Activated T-cell treated with anti-CD3 and anti-CD28 coated beads, Interleukin-2, amount 50 U/mL, for 72 hours (primary cell): ENCODE results near the gene PPP1R13B. TPM values are rescaled to one million over a fixed set of nuclear protein-coding genes. Genes with fewer than 3 reads are reported as not detected.

Experiments used
- ATAC-seq, 2 donors: fragments of 150-1000 bp; cut with Tn5 transposase; replicated peaks in 1 of 2; 2 replicates each; pipeline ENCODE4 v1.10.0; 2021; ENCODE audit warnings: moderate library complexity in 2 of 2, mild to moderate bottlenecking in 1 of 2
- DNase-seq, 2 donors: peaks; one replicate each; pipeline ENCODE4 v3.0.0; 2021 to 2022; ENCODE audit warnings: mixed read lengths in 1 of 2
- H3K27ac Mint-ChIP-seq: one replicate; pipeline ENCODE4 v1.8.0; 2022; ENCODE audit warnings: mild to moderate bottlenecking, moderate library complexity, mixed read lengths
- H3K27me3 Mint-ChIP-seq: one replicate; pipeline ENCODE4 v1.8.0; 2022; ENCODE audit warnings: low read depth, mixed read lengths
- H3K36me3 Mint-ChIP-seq, 2 donors: one replicate each; pipeline ENCODE4 v1.8.0; 2022; ENCODE audit warnings: mixed read lengths in 2 of 2, mild to moderate bottlenecking in 1 of 2; ENCODE audit not compliant: insufficient read depth in 2 of 2
- H3K4me1 Mint-ChIP-seq: one replicate; pipeline ENCODE4 v1.8.0; 2022; ENCODE audit warnings: low read depth, mixed read lengths
- H3K4me3 Mint-ChIP-seq, 2 donors: one replicate each; pipeline ENCODE4 v1.8.0; 2022; ENCODE audit warnings: mild to moderate bottlenecking in 2 of 2, mixed read lengths in 2 of 2, moderate library complexity in 2 of 2
- H3K9me3 Mint-ChIP-seq, 2 donors: one replicate each; pipeline ENCODE4 v1.8.0; 2022; ENCODE audit warnings: mixed read lengths in 2 of 2
- total RNA-seq, 2 donors: library from RNA; stranded (reverse); gene quantifications; one replicate each; pipeline ENCODE4 v1.2.3, GENCODE V29; 2022

The PPP1R13B gene
- total RNA-seq, 2 donors from 2014 or later = 13.8 to 15.4 TPM

DNA sequence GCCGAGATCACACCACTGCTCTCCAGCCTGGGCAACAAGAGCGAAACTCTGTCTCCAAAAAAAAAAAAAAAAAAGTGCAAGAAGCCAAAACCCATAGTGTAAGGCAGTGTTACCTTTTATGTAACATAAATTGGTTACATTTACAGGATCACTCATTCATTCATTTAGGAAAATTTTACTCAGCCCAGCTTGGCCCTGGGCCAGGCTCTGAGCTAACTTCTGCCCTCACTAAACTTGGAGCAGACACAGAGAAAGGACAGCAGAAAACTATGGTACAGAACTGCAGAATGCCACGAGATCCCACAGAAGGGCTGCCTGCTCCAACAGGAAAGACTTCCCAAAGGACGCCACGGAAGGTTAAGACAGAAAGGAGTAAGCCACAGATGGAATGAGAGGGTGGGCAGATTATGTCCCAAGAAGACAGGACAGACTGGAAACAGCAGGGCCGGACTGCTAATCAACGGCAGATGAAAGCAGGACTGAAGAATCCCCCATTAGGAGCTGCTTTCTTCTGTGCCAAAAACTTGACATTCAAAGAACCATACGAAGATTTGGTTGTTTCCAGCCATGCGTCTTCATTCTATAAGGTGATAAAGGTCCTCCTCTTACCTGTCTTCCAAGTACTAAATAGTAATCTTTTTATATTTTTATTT, 18.9 kb downstream of the PPP1R13B start:
- no peak overlapping the region for H3K27ac Mint-ChIP-seq
- ATAC-seq = peak in 1 of 2 donors; percentile 32
- DNase-seq = peak; percentile 3 to 18

DNA sequence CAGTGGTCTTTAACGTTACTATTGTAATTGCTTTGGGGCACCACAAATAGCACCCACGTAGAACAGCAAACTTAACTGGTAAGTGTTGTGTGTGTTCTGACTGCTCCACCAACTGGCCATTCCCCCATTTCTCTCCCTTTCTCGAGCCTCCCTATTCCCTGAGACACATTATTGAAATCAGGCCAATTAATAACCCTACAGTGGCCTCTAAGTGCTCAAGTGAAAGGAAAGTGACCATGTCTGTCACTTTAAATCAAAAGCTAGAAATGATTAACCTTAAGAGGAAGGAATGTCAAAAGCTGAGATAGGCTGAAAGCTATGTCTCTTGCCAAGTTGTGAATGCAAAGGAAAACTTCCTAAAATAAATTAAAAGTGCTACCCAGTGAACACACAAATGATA, 22.3 kb downstream of the PPP1R13B start:
- Mint-ChIP-seq H3K4me3 (no peak overlapping the region), H3K9me3 (no peaks in the 10 kb centered on the region), H3K4me1 (peaks cover 17% of the 10 kb centered on the region)

More for the DNA sequence above, 18.9 kb downstream of the PPP1R13B start:
- Mint-ChIP-seq H3K9me3 (no peaks in the 10 kb centered on the region), H3K4me1 (peaks cover 10% of the 10 kb centered on the region), H3K36me3 (no peaks in the 10 kb centered on the region), H3K27me3 (no peaks in the 10 kb centered on the region), H3K4me3 (no peak overlapping the region)

DNA sequence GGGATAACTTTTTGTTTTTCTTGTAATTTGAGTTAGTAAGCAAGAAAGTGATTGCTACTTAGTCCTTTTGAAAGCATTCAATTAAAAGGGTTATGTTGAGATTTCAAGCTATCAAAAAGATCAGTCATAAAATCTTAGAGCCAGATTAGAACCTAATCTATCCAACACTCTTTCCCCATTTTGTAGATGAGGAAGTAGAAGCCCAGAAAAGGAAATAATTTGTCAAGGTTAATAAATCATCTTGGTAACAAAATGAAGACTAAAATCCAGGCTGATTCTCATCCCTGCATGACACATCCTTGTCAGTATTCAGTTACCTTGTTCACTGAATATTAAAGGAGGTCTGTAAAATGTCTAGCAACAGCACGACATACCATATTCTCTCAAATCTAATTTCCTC, 26.5 kb downstream of the PPP1R13B start:
- no peak overlapping the region for H3K27ac Mint-ChIP-seq
- H3K9me3 Mint-ChIP-seq = no peaks in the 10 kb centered on the region
- H3K4me3 Mint-ChIP-seq = no peak overlapping the region
- peaks cover 26% of the 10 kb centered on the region for H3K4me1 Mint-ChIP-seq
- DNase-seq (no peak), ATAC-seq (no peak)
- H3K27me3 Mint-ChIP-seq = no peaks in the 10 kb centered on the region
- H3K36me3 Mint-ChIP-seq = no peaks in the 10 kb centered on the region

More for the DNA sequence above, 22.3 kb downstream of the PPP1R13B start:
- H3K36me3 Mint-ChIP-seq = no peaks in the 10 kb centered on the region
- no peak overlapping the region for H3K27ac Mint-ChIP-seq
- ATAC-seq = no peak
- no peak for DNase-seq
- no peaks in the 10 kb centered on the region for H3K27me3 Mint-ChIP-seq

DNA sequence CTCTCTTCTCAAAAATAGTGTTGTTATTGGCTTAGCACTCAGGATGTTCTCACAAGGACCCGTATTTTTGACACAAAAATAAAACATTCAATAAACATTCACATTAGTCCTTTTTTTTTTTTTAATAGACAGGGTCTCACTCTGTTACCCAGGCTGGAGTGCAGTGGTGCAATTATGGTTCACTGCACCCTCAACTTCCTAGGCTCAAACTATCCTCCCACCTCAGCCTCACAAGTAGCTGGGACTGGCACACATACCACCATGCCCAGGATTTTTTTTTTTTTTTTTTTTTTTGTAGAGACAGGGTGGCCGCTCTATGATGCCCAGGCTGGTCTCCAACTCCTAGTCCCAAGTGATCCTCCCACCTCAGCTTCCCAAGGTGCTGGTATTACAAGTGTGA, 27.0 kb downstream of the PPP1R13B start:
- no peak for ATAC-seq
- H3K4me1 Mint-ChIP-seq = peaks cover 26% of the 10 kb centered on the region
- peak overlapping the region; percentile 89 for H3K27ac Mint-ChIP-seq
- peak overlapping the region; percentile 59 to 69 for H3K4me3 Mint-ChIP-seq
- H3K27me3 Mint-ChIP-seq = no peaks in the 10 kb centered on the region
- no peaks in the 10 kb centered on the region for H3K36me3 Mint-ChIP-seq
- no peak for DNase-seq
- no peaks in the 10 kb centered on the region for H3K9me3 Mint-ChIP-seq

DNA sequence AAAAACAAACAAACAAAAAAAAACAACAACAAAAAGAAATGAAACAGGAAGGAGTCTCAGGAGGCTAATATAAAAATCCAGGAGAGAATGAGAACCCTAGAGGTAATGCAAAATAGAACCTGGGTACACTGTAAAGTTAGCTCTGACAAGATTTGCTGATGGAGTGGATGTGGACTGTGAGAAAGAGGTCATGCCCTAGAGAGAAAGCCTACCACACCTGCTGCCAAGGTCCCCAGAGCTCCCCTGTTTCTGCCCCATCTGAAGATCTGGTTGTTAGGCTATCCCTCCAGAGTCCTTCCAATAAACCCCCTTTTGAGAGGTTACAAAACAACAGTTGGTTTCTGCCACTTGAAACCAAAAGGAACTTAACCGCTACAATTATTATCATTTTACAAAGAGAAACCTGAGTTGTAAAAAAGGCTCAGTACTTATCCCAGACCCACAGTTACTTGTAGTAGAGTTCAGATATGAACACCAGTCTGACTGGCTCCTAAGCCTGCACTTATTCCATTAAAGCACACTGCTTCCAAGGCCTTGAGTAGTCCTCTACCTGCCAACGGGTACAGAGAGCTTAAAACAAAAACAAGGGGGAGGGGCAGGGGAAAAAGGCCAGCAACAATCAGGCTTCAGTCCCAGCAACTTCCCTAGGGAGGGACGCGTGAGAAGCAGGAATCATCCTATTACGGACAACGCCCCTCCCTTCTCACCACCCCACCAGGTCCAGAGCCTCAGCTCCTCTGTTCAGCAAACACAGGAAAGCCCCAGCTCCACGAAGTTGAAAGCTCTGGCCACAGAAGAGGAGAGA, 27.7 kb downstream of the PPP1R13B start:
- peak in 1 of 2 donors; percentile 35 for ATAC-seq

DNA sequence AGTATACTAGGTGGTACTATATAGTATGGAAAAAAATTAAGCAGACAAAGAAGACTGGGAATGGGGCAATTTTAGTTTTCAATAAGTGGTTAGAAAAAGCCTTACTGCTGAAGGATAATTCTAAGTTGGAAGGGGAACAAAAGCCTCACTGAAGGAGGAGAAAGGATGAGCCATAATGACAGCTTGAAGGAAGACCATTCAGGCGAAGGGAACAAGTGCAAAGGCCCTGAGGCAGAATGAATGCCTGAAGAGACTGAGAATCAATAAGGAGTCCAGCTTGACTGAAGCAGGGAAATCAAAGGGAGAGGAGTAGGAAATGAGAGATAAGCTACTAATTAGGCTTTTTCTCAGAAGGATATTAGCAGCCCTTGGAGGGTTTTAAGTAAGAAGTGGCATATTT, 28.5 kb downstream of the PPP1R13B start:
- DNase-seq (no peak), ATAC-seq (no peak)
- Mint-ChIP-seq H3K4me3 (no peak overlapping the region), H3K27me3 (no peaks in the 10 kb centered on the region), H3K9me3 (no peaks in the 10 kb centered on the region), H3K4me1 (peaks cover 26% of the 10 kb centered on the region), H3K27ac (peak overlapping the region; percentile 39), H3K36me3 (no peaks in the 10 kb centered on the region)

More for the DNA sequence above, 27.7 kb downstream of the PPP1R13B start:
- Mint-ChIP-seq H3K4me1 (peaks cover 26% of the 10 kb centered on the region), H3K9me3 (no peaks in the 10 kb centered on the region), H3K4me3 (peak overlapping the region; percentile 59 to 69), H3K27ac (peak overlapping the region; percentile 89), H3K36me3 (no peaks in the 10 kb centered on the region), H3K27me3 (no peaks in the 10 kb centered on the region)
- no peak for DNase-seq

DNA sequence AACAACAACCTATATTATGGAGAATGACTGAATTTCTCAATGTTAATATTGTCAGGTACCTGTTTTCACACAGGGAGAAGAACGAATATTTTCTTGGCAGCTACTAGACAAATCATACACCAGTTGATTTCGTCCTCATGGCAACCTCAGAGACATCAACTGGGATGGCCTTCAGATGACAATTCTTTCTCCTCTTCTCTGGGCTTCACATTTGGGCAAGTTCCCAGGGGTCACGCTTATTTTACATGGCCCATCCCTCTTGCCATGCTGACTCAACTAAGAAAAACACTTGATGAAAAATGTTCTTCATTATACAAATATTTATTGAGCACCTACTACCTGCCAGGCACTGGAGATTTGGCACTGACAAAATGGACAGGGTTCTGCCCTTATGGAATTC, 29.0 kb downstream of the PPP1R13B start:
- H3K4me1 Mint-ChIP-seq = peaks cover 26% of the 10 kb centered on the region
- no peaks in the 10 kb centered on the region for H3K9me3 Mint-ChIP-seq
- H3K4me3 Mint-ChIP-seq = no peak overlapping the region
- H3K27ac Mint-ChIP-seq = peak overlapping the region; percentile 52
- H3K36me3 Mint-ChIP-seq = no peaks in the 10 kb centered on the region
- ATAC-seq (no peak), DNase-seq (no peak)
- no peaks in the 10 kb centered on the region for H3K27me3 Mint-ChIP-seq

DNA sequence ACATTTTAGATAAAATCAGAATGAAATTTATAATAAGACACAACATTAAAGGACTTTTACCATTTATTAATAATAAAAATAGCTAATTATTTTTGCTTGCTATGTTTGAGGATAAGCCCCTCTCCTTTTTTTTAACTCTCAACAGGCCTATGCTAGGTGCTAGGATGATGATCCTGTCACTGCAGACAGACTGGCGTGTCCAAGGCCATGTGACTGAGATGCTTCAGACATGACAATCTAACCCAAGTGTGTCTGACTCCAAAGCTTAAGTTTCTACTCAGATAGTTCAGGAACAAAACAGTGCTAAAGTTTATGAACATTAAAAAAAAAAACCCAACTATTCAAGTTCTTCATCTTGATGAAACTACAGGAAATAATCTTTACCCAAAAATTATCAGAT, 29.8 kb downstream of the PPP1R13B start:
- Mint-ChIP-seq H3K27ac (no peak overlapping the region), H3K4me1 (peaks cover 26% of the 10 kb centered on the region), H3K9me3 (no peaks in the 10 kb centered on the region), H3K27me3 (no peaks in the 10 kb centered on the region), H3K36me3 (no peaks in the 10 kb centered on the region), H3K4me3 (no peak overlapping the region)
- ATAC-seq (no peak), DNase-seq (no peak)

DNA sequence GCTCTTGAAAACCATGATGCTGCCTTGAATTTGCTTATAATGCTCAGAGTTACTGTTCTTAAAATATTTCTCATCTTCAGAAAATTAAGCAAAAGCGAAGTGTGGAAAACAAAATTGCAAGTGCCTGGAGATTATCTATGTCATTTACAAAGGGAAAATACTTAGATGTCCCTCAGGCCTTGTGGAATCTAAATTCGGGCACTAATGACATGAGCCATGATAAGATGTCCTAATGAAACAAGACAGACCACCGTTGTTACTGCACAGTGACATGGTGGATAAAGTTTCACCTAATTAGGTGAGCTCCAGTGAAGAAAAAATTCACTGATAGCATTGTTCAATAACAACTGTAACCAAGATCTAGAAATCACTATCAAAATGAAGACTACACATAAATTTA, 30.4 kb downstream of the PPP1R13B start:
- ATAC-seq = no peak
- Mint-ChIP-seq H3K36me3 (no peaks in the 10 kb centered on the region), H3K4me1 (peaks cover 26% of the 10 kb centered on the region), H3K9me3 (no peaks in the 10 kb centered on the region), H3K27me3 (no peaks in the 10 kb centered on the region), H3K27ac (no peak overlapping the region), H3K4me3 (no peak overlapping the region)
- no peak for DNase-seq

DNA sequence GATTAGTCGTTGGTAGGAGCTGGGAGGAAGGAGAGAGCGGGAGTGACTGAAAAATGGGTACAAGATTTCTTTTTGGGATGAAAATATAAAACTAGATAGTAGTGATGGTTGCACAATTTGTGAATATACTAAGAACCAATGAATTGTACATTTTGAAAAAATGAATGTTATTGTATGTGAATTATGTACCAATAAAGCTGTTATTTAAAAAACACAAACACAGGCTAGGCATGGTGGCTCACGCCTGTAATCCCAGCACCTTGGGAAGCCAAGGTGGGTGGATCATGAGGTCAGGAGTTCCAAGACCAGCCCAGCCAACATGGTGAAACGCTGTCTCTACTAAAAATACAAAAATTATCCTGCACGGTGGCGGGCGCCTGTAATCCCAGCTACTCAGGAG, 32.1 kb downstream of the PPP1R13B start:
- Mint-ChIP-seq H3K36me3 (no peaks in the 10 kb centered on the region), H3K27ac (no peak overlapping the region), H3K4me3 (no peak overlapping the region), H3K9me3 (no peaks in the 10 kb centered on the region), H3K27me3 (no peaks in the 10 kb centered on the region), H3K4me1 (peaks cover 21% of the 10 kb centered on the region)
- DNase-seq (no peak), ATAC-seq (no peak)

DNA sequence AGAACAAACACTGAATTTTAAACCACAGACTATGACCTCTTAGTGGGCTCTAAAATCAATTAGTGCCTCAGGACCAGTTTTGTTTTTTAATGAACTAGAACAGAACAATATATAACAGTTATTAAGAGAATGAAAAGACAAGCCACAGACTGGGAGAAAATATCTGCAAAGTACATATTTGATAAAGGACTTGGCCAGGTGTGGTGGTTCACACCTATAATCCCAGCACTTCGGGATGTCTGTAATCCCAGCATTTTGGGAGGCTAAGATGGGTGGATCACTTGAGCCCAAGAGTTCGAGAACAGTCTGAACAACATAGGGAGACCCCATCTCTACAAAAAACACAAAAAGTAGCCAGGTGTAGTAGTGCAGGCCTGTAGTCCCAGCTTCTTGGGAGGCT, 36.2 kb downstream of the PPP1R13B start:
- no peak overlapping the region for H3K4me3 Mint-ChIP-seq

DNA sequence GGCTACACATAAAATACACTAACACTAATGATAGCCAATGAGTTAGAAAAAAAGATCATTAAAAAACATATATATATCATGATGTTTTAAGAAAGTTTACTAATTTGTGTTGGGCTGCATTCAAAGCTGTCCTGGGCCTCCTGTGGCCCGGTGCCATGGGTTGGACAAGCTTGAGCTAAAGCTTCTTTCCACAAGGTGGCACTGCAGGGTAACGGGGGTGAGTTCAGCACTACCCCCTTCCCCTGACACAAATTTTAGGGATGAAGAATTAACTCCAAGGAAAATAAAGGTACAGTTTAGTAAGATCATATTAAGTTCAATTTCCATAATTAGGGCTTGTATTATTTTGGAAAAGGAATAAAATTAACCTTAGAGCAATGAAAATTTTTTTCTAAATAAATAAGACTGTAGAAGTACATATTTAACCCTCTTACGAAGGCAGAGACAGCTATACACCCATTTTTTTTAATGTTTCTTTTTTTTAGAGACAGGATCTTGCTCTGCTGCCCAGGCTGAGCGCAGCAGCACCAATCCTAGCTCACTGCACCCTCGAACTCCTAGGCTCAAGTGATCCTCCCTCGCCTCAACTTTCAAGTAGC, 38.9 kb downstream of the PPP1R13B start:
- H3K9me3 Mint-ChIP-seq = no peaks in the 10 kb centered on the region
- ATAC-seq (peak; percentile 82), DNase-seq (peak; percentile 76)
- peaks cover 20% of the 10 kb centered on the region for H3K4me1 Mint-ChIP-seq
- no peak overlapping the region for H3K4me3 Mint-ChIP-seq
- H3K36me3 Mint-ChIP-seq = no peaks in the 10 kb centered on the region
- H3K27ac Mint-ChIP-seq = no peak overlapping the region
- H3K27me3 Mint-ChIP-seq = no peaks in the 10 kb centered on the region

More for the DNA sequence above, 36.2 kb downstream of the PPP1R13B start:
- no peaks in the 10 kb centered on the region for H3K27me3 Mint-ChIP-seq
- no peaks in the 10 kb centered on the region for H3K36me3 Mint-ChIP-seq
- no peak for DNase-seq
- H3K9me3 Mint-ChIP-seq = no peaks in the 10 kb centered on the region
- H3K27ac Mint-ChIP-seq = no peak overlapping the region
- ATAC-seq = no peak
- H3K4me1 Mint-ChIP-seq = peaks cover 12% of the 10 kb centered on the region

DNA sequence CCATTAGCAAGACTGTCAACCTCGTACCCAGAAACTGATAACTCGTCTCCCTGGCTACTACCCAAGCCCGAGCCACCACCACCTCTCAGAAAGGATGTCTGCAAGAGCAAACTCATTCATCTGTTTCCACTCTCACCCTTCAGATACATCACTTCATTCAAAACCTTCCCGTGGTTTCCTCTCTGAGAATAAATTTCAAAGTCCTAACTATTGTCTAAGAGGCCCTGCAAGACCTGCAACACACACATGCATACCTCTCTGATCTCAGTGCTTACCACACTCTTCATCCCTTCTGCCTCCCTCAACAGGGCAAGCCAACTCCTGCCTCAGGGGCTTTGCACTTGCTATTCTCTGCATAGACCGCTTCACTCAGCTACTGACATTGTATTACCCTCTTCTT, 40.6 kb downstream of the PPP1R13B start:
- DNase-seq = no peak
- Mint-ChIP-seq H3K4me1 (peaks cover 20% of the 10 kb centered on the region), H3K36me3 (no peaks in the 10 kb centered on the region), H3K4me3 (no peak overlapping the region), H3K9me3 (no peaks in the 10 kb centered on the region), H3K27ac (no peak overlapping the region), H3K27me3 (no peaks in the 10 kb centered on the region)
- peak in 1 of 2 donors; percentile 47 for ATAC-seq
